ENCODE data around the gene SRCIN1. TPM values are rescaled to one million over a fixed set of nuclear protein-coding genes. Genes with fewer than 3 reads are reported as not detected.

The SRCIN1 gene
- polyA plus RNA-seq, 6 donors from 2014 or later, result not detected

GRCh38 chr17:38579083-38579480 is 26.7 kb downstream of the SRCIN1 start:
- peaks cover 0 to 3% of the 10 kb centered on the region in 2 donors for H3K36me3 Mint-ChIP-seq

GRCh38 chr17:38578229-38579082 is 27.3 kb downstream of the SRCIN1 start:
- peaks cover 0 to 9% of the 10 kb centered on the region in 2 donors for H3K36me3 Mint-ChIP-seq
- H3K9me3 Mint-ChIP-seq, result peaks cover 0 to 1% (median 0%) of the 10 kb centered on the region in 7 donors
- DNase-seq (no peak), ATAC-seq (ENCODE audit: low read depth in 2 of 2) (peak in 1 of 2 donors; percentile 37)
- peaks cover 64 to 88% (median 80%) of the 10 kb centered on the region in 3 donors for H3K27me3 Mint-ChIP-seq
- no peak overlapping the region for H3K27ac Mint-ChIP-seq
- H3K4me1 Mint-ChIP-seq, result peaks cover 11 to 16% (median 14%) of the 10 kb centered on the region in 3 donors
- peak overlapping the region in 4 of 8 donors; percentile 9 to 77 (median 24) for H3K4me3 Mint-ChIP-seq

More at GRCh38 chr17:38579083-38579480, 26.7 kb downstream of the SRCIN1 start:
- ATAC-seq (ENCODE audit: low read depth in 2 of 2) (no peak), DNase-seq (no peak)
- Mint-ChIP-seq H3K9me3 (peaks cover 0 to 1% (median 0%) of the 10 kb centered on the region in 7 donors), H3K27ac (no peak overlapping the region), H3K4me1 (peaks cover 5 to 13% (median 12%) of the 10 kb centered on the region in 3 donors), H3K27me3 (peaks cover 60 to 87% (median 79%) of the 10 kb centered on the region in 3 donors), H3K4me3 (no peak overlapping the region)

- Mint-ChIP-seq H3K27ac (no peak overlapping the region), H3K27me3 (peaks cover 69 to 86% (median 85%) of the 10 kb centered on the region in 3 donors), H3K4me3 (peak overlapping the region in 6 of 8 donors; percentile 9 to 77 (median 27))
These were observed 28.0 kb downstream of the SRCIN1 start for GRCh38 chr17:38577645-38578173.

GRCh38 chr17:38577244-38577643 is 28.5 kb downstream of the SRCIN1 start:
- ATAC-seq (ENCODE audit: low read depth in 2 of 2), result no peak
- DNase-seq, result no peak
- Mint-ChIP-seq H3K9me3 (peaks cover 0 to 1% (median 0%) of the 10 kb centered on the region in 7 donors), H3K27me3 (peaks cover 69 to 82% (median 80%) of the 10 kb centered on the region in 3 donors), H3K4me1 (peaks cover 16 to 21% (median 17%) of the 10 kb centered on the region in 3 donors), H3K27ac (no peak overlapping the region), H3K36me3 (peaks cover 0 to 11% of the 10 kb centered on the region in 2 donors), H3K4me3 (peak overlapping the region in 2 of 8 donors; percentile 8 to 9)

More at GRCh38 chr17:38577645-38578173, 28.0 kb downstream of the SRCIN1 start:
- Mint-ChIP-seq H3K4me1 (peaks cover 16 to 21% (median 17%) of the 10 kb centered on the region in 3 donors), H3K9me3 (peaks cover 0 to 1% (median 0%) of the 10 kb centered on the region in 7 donors), H3K36me3 (peaks cover 0 to 11% of the 10 kb centered on the region in 2 donors)
- ATAC-seq (ENCODE audit: low read depth in 2 of 2) (no peak), DNase-seq (no peak)

- Mint-ChIP-seq H3K4me1 (peaks cover 24 to 32% (median 28%) of the 10 kb centered on the region in 3 donors), H3K9me3 (peaks cover 0 to 1% (median 0%) of the 10 kb centered on the region in 7 donors), H3K36me3 (peaks cover 0 to 11% of the 10 kb centered on the region in 2 donors), H3K27ac (peak overlapping the region in 1 of 6 donors; percentile 3), H3K27me3 (peaks cover 73 to 90% (median 86%) of the 10 kb centered on the region in 3 donors), H3K4me3 (peak overlapping the region in 2 of 8 donors; percentile 2 to 42)
- DNase-seq (no peak), ATAC-seq (ENCODE audit: low read depth in 2 of 2) (no peak)
These were observed 30.0 kb downstream of the SRCIN1 start for GRCh38 chr17:38575781-38576180.

- H3K4me3 Mint-ChIP-seq, result no peak overlapping the region
- peaks cover 72 to 90% (median 86%) of the 10 kb centered on the region in 3 donors for H3K27me3 Mint-ChIP-seq
- peaks cover 0 to 1% (median 0%) of the 10 kb centered on the region in 7 donors for H3K9me3 Mint-ChIP-seq
- no peak overlapping the region for H3K27ac Mint-ChIP-seq
- DNase-seq, result no peak
- no peak for ATAC-seq (ENCODE audit: low read depth in 2 of 2)
- H3K36me3 Mint-ChIP-seq, result peaks cover 0 to 11% of the 10 kb centered on the region in 2 donors
- peaks cover 22 to 32% (median 24%) of the 10 kb centered on the region in 3 donors for H3K4me1 Mint-ChIP-seq
These were observed 31.0 kb downstream of the SRCIN1 start for GRCh38 chr17:38574712-38575111.

- DNase-seq, result no peak
- peak; percentile 74 to 77 for ATAC-seq (ENCODE audit: low read depth in 2 of 2)
- peaks cover 18 to 25% (median 23%) of the 10 kb centered on the region in 3 donors for H3K4me1 Mint-ChIP-seq
- peak overlapping the region in 1 of 6 donors; percentile 77 for H3K27ac Mint-ChIP-seq
- H3K27me3 Mint-ChIP-seq, result peaks cover 74 to 93% (median 89%) of the 10 kb centered on the region in 3 donors
- peaks cover 0 to 18% of the 10 kb centered on the region in 2 donors for H3K36me3 Mint-ChIP-seq
- H3K9me3 Mint-ChIP-seq, result peaks cover 0 to 1% (median 0%) of the 10 kb centered on the region in 7 donors
- H3K4me3 Mint-ChIP-seq, result peak overlapping the region in 6 of 8 donors; percentile 28 to 86 (median 68)
These were observed 32.9 kb downstream of the SRCIN1 start for GRCh38 chr17:38572669-38573365.

GRCh38 chr17:38571833-38572668 is 33.7 kb downstream of the SRCIN1 start:
- Mint-ChIP-seq H3K36me3 (peaks cover 0 to 18% of the 10 kb centered on the region in 2 donors), H3K4me3 (peak overlapping the region in 7 of 8 donors; percentile 13 to 84 (median 55)), H3K27ac (no peak overlapping the region), H3K9me3 (peaks cover 0 to 1% (median 0%) of the 10 kb centered on the region in 7 donors), H3K27me3 (peaks cover 71 to 93% (median 89%) of the 10 kb centered on the region in 3 donors), H3K4me1 (peaks cover 18 to 25% (median 23%) of the 10 kb centered on the region in 3 donors)
- DNase-seq (no peak), ATAC-seq (ENCODE audit: low read depth in 2 of 2) (peak; percentile 37 to 54)

GRCh38 chr17:38569701-38570512 is 35.8 kb downstream of the SRCIN1 start:
- Mint-ChIP-seq H3K4me3 (no peak overlapping the region), H3K27ac (peak overlapping the region in 1 of 6 donors; percentile 6), H3K27me3 (peaks cover 70 to 92% (median 87%) of the 10 kb centered on the region in 3 donors), H3K36me3 (peaks cover 0 to 18% of the 10 kb centered on the region in 2 donors), H3K4me1 (peaks cover 18 to 29% (median 26%) of the 10 kb centered on the region in 3 donors), H3K9me3 (peaks cover 0 to 4% (median 0%) of the 10 kb centered on the region in 7 donors)
- ATAC-seq (ENCODE audit: low read depth in 2 of 2), result no peak
- DNase-seq, result no peak

- Mint-ChIP-seq H3K4me1 (peaks cover 22 to 29% (median 27%) of the 10 kb centered on the region in 3 donors), H3K36me3 (peaks cover 0 to 14% of the 10 kb centered on the region in 2 donors), H3K27me3 (peaks cover 66 to 92% (median 87%) of the 10 kb centered on the region in 3 donors), H3K9me3 (peaks cover 0 to 4% (median 0%) of the 10 kb centered on the region in 7 donors), H3K27ac (no peak overlapping the region), H3K4me3 (peak overlapping the region in 1 of 8 donors; percentile 29)
- ATAC-seq (ENCODE audit: low read depth in 2 of 2), result no peak
- no peak for DNase-seq
These were observed 36.8 kb downstream of the SRCIN1 start for GRCh38 chr17:38568845-38569510.

GRCh38 chr17:38568274-38568673 is 37.5 kb downstream of the SRCIN1 start:
- Mint-ChIP-seq H3K4me1 (peaks cover 24 to 28% (median 27%) of the 10 kb centered on the region in 3 donors), H3K36me3 (peaks cover 0 to 7% of the 10 kb centered on the region in 2 donors), H3K27ac (peak overlapping the region in 1 of 6 donors; percentile 44), H3K4me3 (no peak overlapping the region), H3K27me3 (peaks cover 59 to 92% (median 87%) of the 10 kb centered on the region in 3 donors), H3K9me3 (peaks cover 0 to 4% (median 0%) of the 10 kb centered on the region in 7 donors)
- ATAC-seq (ENCODE audit: low read depth in 2 of 2) (no peak), DNase-seq (no peak)

Measured in naive B cell (primary cell).